Inferior parietal cortex (tissue), 1 donor: ENCODE measurements around the gene B4GALT7.

Experiments used
- DNase-seq: peaks from one replicate; pipeline ENCODE4 v3.0.0-alpha.2; 2016; ENCODE audit errors: extremely low spot score

Gene B4GALT7

DNA sequence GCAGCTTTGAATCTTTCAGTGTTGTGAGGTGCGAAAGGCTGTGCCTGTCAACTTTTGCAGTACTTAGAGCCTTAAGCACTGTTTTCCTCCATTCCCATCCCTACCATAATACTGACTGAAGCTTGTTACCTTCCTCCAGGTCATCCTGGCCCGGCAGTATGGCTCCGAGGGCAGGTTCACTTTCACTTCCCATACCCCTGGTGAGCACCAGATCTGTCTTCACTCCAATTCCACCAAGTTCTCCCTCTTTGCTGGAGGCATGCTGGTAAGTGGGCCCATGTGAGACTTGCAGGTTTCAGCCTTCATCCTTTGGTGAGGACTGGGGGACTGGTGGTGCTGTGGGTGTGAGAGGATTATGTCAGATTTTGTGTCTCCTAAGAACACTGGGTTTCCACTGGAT is 6.4 kb upstream of the B4GALT7 start:
- no peak for DNase-seq

DNA sequence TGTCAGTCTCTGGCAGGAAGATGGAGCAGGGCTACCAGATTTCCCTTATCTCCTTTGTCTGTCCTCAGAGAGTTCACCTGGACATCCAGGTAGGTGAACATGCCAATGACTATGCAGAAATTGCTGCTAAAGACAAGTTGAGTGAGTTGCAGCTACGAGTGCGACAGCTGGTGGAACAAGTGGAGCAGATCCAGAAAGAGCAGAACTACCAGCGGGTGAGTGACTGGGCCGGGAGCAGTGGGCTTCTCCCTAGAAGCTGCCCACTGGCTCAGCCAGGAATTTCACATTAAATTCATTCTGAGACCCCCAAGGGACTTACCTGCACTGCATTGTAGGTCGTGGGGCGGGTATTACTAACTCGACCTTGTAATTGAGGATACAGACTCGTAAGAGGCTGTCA is 5.9 kb upstream of the B4GALT7 start:
- no peak for DNase-seq

DNA sequence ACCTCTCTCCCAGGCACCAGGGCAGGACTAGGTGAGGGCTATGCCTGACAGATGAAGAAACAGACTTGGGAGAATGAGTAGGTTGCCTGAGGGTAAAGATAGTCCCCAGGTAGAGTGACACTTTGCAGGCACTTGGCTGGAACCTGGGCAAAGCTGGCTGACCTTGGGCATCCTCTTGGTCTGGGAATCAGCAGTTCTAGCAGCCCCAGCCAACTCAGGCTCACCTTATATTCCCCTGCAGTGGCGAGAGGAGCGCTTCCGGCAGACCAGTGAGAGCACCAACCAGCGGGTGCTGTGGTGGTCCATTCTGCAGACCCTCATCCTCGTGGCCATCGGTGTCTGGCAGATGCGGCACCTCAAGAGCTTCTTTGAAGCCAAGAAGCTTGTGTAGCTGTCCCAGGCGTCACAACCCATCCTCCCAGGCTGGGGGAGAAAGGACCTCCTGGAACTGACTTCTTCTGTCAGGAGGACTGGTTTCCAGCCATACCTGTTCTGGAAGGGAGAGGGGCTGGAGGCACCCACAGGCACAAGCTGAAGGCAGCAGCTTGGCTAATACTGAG is 4.8 kb upstream of the B4GALT7 start:
- no peak for DNase-seq

DNA sequence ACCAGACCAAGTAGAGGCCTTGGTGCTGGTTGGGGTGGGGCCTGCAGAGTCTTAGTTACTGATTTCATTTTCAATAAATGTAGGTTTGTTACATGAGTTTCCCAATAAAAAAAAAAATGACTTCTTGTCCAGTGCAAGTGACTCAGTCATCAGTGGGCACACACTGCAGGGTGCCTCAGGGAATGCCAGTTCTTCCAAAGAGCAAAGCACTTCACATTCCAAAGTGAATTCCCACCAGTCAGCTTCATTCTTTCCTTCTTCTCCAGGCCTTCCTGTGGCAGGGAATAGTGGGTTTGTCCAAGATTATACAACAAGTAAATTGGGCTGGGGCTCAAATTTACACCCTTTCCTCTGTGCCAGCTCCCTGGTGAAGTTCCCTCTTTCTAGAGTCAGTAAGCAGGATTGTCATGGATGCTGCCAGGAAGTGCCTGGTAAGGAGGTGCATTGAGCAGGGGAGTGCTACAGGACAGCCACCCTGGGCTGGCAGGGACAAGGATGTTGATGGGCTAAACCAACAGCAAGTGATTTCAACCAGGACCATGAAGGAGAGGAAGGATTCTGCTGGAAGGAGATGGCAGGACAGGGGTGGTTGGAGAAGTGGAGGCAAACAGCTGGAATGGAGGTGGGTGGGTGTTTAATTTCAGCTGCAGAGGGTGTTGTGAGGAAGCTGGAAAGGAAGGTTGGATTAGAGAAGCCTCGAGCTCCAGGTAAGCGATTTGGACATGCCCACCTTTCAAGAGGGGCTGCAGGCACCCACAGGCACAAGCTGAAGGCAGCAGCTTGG is 3.7 kb upstream of the B4GALT7 start:
- DNase-seq, result no peak

DNA sequence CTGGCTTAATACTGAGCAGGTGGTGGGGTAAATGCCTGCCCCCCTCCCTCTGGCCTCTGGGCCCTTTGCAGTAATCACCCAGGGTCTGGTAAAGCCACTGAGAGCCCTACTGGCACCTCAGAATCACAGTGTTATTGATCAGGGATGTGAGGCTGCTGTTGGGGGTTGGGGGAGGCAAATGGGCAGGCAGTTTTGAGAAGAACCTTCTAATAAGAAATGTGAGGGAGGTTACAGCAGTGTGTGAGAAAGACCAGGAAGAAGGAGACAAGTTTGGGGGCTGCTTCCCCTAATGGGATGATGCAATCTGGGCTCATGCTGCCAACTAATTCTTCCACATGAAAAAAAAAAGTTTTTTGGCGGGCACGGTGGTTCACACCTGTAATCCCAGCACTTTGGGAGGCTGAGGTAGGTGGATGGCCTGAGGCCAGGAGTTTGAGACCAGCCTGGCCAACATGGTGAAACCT is 3.1 kb upstream of the B4GALT7 start:
- no peak for DNase-seq

DNA sequence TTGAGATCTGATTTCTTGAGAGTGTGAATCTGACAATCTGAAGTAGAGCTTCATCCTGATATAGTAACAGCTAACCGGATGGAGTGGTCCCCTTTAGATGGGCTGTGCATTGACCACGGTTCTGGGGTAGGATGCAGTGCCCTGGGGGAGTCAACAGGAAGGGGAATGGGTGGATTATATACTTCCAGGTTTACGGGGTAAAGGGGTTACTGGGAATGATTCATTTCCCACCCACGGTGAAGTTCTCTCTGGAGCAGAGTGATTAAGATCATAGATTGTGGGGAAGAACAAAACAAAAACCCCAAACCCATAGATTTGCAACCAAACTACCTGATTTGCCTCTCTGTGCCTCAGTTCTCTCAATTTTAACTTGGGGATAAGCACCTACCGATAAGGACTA is 1.5 kb upstream of the B4GALT7 start:
- no peak for DNase-seq

DNA sequence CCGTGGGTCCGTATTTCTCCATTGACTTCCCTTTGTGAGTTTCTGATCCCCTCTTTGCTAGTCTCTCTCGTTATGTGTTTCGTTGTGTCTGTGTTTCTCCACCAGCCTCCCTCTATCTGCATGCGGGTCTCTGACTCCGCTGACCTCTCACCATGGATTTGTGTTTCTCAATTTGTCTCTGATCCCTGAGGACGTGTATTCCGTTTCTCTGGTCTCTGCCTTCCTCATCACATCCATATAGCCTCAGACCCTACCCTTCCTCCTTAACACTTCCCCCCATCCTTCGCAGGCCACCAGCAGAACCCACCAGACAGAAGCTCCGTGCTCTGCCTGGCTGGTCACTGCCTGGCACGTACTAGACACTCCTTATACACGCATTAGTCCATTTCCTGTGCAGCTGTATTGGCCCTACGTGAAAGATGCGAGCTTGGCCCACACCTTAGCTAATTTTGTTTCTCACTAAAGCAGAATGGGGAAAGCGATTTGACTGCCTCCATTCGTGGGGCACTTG is 631 bp downstream of the B4GALT7 start:
- DNase-seq, result peak; percentile 17

DNA sequence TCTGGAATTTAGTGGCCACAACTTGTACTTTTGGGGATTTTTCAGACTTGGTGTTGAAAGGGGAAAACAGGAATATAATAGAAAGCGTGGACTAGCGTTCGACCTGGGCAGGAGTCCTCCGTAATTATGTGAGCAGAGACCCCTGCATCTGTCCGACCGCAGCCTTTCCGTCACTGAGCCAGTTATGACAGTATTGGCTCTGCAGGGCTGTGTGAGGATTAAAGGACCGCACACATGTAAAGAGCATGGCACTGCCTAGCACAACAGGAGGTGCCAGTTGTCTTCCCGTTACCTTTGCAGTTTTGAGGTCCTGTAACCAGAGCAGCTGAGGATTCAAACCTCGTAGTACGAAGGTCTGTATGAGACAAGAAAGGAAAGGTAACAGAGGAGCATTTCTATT is 1.2 kb downstream of the B4GALT7 start:
- no peak for DNase-seq

DNA sequence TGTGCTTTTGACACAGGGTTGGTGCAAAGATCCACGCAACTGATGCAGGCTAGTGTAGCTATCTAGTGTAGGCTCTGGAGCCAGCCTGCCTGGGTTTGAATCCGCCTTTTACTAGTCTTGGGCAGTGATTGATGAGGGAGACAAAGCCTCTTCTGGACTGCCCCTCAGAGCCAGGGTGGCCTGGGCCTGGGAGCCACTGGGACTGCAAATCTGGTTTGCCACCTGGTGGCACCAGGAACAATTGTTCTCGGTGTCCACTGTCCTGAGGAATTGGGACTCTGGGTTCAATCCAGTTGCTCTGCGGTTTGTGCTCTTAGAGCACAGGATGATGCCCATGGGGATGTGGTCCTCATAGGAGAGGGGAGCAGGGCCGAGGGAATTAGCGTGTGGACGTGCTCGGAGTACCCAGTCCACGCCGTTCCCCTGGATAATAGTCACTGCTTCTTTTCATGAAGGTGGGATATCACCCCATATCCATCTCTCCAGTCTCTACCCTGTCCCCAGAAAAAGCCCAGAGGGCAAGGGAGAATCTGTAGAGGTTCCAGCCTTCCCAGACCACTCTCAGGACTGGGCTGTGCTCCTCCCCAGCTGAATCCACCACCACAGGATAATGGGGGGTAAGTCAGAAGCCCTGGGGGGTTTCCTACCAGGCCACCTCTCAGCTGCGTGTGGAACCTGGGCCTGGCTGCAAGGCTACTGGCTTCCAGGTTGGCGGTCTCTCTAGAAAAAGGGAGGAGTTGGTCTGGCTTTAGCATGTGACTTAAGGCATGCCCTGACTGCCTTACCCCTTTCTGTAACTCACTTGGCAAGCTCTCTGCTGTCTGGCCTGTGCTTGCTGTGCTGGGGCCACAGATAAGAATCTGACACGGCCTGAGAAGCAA is 1.9 kb downstream of the B4GALT7 start:
- DNase-seq, result no peak

DNA sequence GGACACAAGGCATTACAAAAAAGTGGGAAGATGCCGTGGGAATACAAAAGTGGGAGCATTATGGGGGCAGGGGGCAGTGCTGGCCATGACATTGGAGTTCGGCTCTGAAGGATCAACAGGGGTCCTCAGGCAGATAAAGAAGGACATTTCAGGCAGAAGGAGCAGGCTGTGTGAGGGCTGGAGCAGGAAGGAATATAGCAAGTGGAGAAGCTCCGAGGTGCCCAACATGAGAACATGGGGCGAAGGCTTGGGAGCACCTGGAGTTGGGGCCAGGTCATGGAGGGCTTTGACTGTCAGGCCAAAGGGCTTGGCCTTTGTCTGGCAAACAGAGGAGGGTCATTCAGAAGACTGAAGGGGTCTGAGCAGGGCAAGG is 2.5 kb downstream of the B4GALT7 start:
- no peak for DNase-seq

DNA sequence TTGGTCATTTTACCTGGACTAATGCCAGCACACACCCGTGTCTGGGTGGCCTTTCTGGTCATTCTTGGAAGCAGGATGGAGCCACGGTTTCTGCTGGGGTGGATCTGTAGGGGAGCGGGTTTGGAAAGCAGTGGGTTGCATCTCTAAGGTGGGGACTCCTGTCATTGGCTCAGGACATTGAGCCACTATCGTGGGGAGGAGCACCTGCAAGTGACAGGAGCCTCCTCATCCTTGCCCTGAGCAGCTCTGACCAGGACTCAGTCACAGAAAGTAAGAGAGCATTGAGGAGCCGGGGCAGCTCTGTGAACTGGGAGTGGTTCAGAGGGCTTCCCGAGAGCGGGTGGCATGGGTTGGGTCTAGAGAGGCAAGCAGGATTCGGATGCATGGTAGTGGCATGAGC is 3.7 kb downstream of the B4GALT7 start:
- DNase-seq, result no peak

DNA sequence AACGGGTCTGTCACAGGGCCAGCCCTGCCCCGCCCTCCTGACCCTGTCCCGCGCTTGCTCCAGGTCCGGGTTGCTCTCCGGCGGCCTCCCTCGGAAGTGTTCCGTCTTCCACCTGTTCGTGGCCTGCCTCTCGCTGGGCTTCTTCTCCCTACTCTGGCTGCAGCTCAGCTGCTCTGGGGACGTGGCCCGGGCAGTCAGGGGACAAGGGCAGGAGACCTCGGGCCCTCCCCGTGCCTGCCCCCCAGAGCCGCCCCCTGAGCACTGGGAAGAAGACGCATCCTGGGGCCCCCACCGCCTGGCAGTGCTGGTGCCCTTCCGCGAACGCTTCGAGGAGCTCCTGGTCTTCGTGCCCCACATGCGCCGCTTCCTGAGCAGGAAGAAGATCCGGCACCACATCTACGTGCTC is 4.2 kb downstream of the B4GALT7 start:
- no peak for DNase-seq

DNA sequence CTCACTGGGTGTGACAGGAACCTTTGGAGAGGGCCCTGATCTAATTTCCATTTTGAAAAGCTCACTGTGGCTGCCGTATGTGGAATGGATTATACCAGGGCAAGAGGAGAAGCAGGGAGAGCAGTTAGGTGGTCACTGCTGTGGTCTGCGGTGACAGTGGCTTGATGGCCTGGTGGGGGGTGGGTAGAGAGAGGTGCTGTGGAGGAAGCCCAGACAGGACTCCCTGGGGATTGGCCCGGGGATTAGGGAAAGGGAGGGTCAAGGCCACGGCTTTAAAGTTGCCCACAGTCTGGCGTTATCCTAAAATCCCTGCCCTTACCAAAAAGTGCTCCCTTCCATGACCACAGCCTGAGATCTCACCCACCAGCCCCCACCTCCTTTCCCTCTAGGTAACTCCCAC is 4.7 kb downstream of the B4GALT7 start:
- DNase-seq, result no peak

DNA sequence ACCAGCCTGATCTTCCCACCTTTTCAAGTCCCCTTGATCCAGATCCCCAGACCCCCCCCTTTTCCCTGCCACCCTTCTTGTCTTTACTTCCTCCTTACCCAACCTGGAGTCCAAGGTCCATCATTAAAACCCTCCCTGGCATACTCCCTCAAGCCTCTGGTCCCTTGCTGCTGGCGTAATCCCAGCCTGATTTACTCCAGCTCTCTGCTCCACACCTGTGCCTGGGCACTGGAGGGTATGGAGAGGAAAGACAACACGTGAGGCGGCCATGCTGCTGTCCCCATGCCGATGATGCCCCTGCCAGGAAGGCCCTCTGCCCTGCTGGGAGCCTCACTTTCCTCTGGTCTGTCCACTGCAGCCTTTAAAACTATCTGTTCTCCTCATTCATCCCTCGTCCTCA is 5.1 kb downstream of the B4GALT7 start:
- no peak for DNase-seq

DNA sequence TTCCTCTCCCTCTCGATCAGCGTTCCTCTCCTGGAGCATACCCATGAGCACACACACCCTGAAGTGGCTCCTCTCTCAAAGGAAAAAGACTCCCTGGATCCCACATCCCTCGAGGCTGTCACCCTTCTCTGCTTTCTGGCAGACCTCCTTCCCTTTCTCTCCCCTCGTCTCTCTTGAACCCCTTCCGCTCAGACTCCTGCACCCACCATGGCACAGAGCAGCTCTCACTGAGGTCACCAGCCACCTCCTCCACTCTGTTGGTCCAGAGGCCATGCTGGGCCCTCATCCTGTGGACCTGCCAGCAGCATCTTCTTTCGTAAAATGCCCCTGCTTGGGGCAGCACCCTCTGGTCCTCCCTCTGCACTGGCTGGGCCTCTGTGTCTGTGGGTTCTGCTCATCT is 5.7 kb downstream of the B4GALT7 start:
- DNase-seq, result no peak

DNA sequence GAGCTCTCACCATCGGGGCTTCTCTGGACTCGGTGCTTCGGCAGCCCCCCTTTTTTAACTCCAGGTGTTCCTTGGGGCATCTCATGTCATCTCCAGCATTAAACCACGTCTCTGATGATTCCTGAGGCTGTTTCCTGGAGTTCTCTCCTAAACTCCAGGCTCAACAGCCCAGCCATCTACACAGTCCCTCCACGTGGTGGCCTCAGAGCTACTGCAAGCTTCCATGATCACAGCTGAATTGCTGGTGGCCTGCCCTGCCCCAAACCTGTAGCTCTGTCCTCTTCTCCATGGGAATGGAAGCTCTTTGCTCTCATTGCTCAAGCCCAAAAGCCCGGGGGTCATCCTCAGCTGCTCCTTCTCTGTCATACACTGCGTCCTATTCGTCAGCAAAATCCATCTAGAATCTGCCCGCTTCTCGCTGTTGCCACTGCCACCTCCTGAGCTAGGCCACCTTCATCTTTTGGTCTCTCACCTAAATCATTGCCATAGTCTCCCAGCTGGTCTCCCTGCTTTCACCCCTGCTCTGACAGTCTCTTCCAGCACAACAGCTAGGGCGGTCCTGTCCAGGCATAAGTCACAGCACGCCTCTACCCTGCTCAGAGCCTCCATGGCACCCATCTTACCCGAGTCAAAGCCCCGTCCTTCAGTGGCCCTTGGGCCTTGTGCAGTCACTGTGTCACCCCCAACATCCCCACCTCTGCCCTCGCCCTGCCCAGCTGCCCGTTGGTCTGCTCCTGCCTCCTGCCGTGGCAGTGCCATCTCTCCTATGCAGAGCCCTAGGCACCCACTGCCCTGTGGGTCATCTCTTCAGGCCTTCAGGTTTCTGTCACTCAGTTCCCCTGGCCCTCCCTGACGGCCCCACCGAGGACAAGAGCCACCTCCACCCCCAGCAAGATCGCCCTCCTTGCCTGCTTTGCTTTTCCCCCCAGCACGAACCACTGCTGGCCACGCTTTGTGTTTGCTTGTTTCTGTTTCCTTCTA is 6.4 kb downstream of the B4GALT7 start:
- no peak for DNase-seq

DNA sequence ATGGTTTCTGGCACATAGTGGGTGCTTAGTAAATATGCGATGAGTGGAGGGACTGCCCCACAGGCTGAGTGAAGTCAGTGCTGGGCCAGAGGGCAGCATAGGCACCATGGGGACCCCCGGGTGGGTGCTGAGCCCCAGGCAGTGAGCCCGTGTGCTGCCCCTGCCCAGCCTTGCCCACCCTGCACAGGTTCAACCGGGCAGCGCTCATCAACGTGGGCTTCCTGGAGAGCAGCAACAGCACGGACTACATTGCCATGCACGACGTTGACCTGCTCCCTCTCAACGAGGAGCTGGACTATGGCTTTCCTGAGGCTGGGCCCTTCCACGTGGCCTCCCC is 7.2 kb downstream of the B4GALT7 start:
- DNase-seq, result no peak

DNA sequence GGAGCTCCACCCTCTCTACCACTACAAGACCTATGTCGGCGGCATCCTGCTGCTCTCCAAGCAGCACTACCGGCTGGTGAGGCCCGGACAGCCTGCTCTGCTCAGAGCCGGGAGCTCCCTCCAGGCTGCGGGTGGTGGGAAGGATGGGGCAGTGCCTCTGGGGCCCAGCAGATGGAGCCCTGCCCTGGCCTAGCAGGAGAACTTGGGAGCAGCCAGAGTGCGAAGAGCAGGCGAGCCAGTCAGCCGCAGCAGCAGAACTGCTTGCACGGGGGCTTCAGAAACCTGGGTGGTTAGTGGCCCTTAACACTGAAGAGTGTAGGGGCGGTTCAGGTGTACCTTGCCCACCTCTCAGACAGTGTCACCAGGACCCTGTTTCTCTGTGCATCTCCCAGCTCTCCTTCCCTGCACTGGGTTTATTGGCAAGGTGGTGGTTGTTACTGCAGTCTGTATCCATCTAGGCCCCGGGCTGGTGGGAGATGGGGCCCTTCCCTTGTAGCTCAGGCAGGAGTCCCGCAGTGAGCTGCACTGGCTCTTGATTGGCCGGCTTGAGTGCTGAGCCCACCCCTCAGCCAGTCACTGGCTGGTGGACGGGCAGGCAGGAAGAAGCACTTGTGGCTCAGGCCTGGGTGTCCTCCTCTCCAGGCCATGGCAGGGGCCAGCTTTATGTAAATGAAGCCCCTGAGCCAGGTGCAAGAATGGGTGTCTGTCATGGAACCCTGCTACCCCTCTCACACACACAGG is 7.7 kb downstream of the B4GALT7 start:
- DNase-seq, result peak; percentile 65

DNA sequence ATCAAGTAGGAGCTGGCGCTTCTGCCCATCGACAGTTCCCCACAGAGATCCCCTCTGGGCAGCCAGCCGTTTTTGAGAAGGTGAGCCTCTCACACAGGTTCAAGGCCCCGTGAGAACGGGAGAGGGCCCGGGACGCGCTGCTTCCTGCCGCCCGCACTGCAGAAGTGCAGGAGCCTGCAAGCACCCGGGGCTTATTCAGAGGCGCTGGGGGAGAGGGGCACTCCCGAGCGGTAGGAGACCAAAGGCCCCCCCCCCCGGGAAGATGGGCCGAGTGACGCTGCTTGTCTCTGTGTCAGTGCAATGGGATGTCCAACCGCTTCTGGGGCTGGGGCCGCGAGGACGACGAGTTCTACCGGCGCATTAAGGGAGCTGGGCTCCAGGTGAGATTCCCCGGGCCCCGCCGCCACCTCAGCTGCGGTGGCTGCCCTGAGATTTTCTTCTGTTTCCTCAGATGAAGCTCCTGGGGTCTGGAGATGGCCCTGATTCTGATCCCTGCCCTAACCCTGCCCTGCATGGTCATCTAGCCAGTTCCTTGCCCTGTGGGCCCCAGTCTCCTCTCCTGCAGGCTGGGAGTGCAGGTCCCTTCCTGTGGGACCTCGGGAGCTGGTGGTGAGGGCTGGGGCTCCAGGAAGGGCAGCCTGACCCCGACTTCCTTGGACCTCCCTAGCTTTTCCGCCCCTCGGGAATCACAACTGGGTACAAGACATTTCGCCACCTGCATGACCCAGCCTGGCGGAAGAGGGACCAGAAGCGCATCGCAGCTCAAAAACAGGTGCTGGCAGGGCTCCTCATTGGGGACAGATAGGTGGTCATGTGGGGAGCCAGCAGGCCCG is 8.5 kb downstream of the B4GALT7 start:
- no peak for DNase-seq
